A673 (cell line): ENCODE measurements around the gene SLC35D3. TPM values are rescaled to one million over a fixed set of nuclear protein-coding genes. Genes with fewer than 3 reads are reported as not detected.

Experiments
- BruUV-seq: library from RNA; stranded (reverse); fragments of 400-500 nt; replicated peaks from 2 replicates; lab custom pipeline; 2021; lab: Mats Ljungman, UMichigan
- CTCF ChIA-PET: fragments of 300-600 bp; sonication (Branson Sonifier 250); formaldehyde crosslinking; loops from one replicate; lab custom pipeline; 2022; ENCODE audit warnings: antibody characterized with exemption; lab: Charles Lee
- POLR2A ChIA-PET: fragments of 300-600 bp; sonication (Branson Sonifier 250); formaldehyde crosslinking; loops from one replicate; lab custom pipeline; 2022; ENCODE audit warnings: antibody characterized with exemption; ENCODE audit not compliant: low non-redundant PET; lab: Charles Lee
- DNase-seq: peaks from one replicate; pipeline ENCODE4 v3.0.0-alpha.2; 2015; ENCODE audit warnings: low spot score
- H3K27ac ChIP-seq: fragments of 200-600 bp; sonication (generic); 2 replicates; pipeline ENCODE4 v1.5.1; 2016; ENCODE audit warnings: mixed run types, low read depth, mild to moderate bottlenecking, mixed read lengths, antibody characterized with exemption, low read length; ENCODE audit not compliant: poor library complexity, severe bottlenecking
- H3K27me3 ChIP-seq: fragments of 200-600 bp; sonication (generic); replicated peaks from 2 replicates; pipeline ENCODE4 v1.6.1; 2017; ENCODE audit warnings: mixed run types, low read depth, mild to moderate bottlenecking, mixed read lengths, antibody characterized with exemption, low read length; ENCODE audit not compliant: insufficient read depth, poor library complexity
- H3K36me3 ChIP-seq: fragments of 200-600 bp; sonication (generic); 2 replicates; pipeline ENCODE4 v1.6.1; 2016; ENCODE audit warnings: mixed run types, mild to moderate bottlenecking, mixed read lengths, antibody characterized with exemption, low read length; ENCODE audit not compliant: insufficient read depth, poor library complexity, severe bottlenecking
- H3K4me1 ChIP-seq: fragments of 200-600 bp; sonication (generic); 2 replicates; pipeline ENCODE4 v1.6.1; 2017; ENCODE audit warnings: mixed run types, mild to moderate bottlenecking, mixed read lengths, antibody characterized with exemption, low read length; ENCODE audit not compliant: insufficient read depth, poor library complexity, severe bottlenecking
- H3K4me3 ChIP-seq: fragments of 200-600 bp; sonication (generic); 2 replicates; pipeline ENCODE4 v1.5.1; 2016; ENCODE audit warnings: low read depth, mixed run types, mild to moderate bottlenecking, mixed read lengths, low read length; ENCODE audit not compliant: poor library complexity, severe bottlenecking
- H3K9me3 ChIP-seq: fragments of 200-600 bp; sonication (generic); 2 replicates; pipeline ENCODE4 v1.6.1; 2016; ENCODE audit warnings: mixed run types, low read depth, mild to moderate bottlenecking, mixed read lengths, antibody characterized with exemption, low read length; ENCODE audit not compliant: poor library complexity, severe bottlenecking
- EZH2 ChIP-seq: fragments of 200-600 bp; sonication (generic); IDR thresholded peaks from 2 replicates; pipeline ENCODE4 v1.6.1; 2017; ENCODE audit warnings: borderline replicate concordance, low read depth, mild to moderate bottlenecking, mixed read lengths, antibody characterized with exemption, low read length; ENCODE audit not compliant: poor library complexity, severe bottlenecking
- intact Hi-C: fragments of 100-400 bp; cut with micrococcal nuclease; formaldehyde crosslinking; loops from one replicate; pipeline ENCODE4 v1.10.0; 2022; ENCODE audit not compliant: unreplicated experiment
- total RNA-seq: library from RNA; stranded (reverse); gene quantifications from 2 replicates; pipeline ENCODE4 v1.2.3, GENCODE V29; 2021
- TF ChIP-seq, protein P1 (sequence below): fragments of 300-800, 200-600 bp; sonication (generic); conservative IDR thresholded peaks from 2 replicates; pipeline ENCODE4 v1.5.1; 2017; ENCODE audit warnings: low read depth, mild to moderate bottlenecking, antibody characterized with exemption, low read length, moderate library complexity, mixed read lengths

SLC35D3 gene
- total RNA-seq, 1 experiment from 2014 or later, result not detected

DNA sequence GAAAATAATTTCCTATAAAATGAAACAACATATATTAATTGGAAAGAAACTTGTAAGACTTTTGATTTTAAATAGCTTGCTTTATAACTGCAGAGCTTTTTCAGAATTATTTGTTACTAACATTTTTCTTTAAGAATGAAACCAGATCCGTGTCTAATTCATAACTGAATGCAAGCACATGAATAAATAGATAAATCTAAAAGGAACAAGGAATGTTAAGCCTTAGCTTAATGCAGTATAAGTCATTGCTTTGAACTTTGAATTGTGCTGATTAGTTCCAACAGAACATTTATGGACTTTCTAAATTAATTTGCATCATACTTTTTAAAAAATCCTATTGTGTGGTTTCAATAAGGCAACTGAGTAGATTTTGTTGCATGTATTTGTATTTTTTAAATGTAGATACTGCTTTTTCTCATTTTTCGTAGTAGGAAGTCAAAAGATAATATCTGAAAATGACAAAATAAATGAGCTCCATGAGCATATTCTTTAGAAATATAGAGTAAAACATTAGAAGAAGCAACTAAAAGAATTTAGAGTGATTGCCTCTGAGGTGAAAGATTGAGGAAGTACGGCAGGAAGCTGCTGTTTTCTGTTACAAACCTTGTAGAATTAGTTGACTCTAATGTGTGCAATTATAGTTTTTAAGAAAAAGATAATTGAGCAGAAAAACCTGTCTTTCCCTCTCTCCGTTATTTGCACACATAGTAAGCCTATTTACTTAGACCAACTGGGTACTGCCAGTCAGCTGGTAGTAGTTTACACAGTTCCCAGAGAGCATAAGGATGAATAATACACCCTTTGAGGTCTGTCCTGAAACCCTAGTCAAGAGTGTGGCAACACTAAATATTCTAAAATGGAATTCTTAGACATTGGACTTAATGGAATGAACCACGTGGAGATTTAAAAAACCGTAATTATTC is 32.6 kb upstream of the SLC35D3 start:
- ChIA-PET POLR2A (interaction anchor here (0.7 kb wide), 1 partner anchor 572 kb away, joined by 4 read pairs; no protein-coding TSS in a partner anchor), CTCF (interaction anchor here (0.5 kb wide), 1 partner anchor 308 kb away, joined by 7 read pairs; no protein-coding TSS in a partner anchor)
- Histone ChIP-seq H3K36me3 (no peaks in the 10 kb centered on the region), H3K4me3 (no peak overlapping the region), H3K27me3 (no peaks in the 10 kb centered on the region), H3K4me1 (peaks cover 32% of the 10 kb centered on the region), H3K27ac (peak overlapping the region; percentile 15), H3K9me3 (no peaks in the 10 kb centered on the region)
- peak; percentile 39 for DNase-seq
- intact Hi-C loops, result no loop called here
- BruUV-seq, result no TSS peak
- TF ChIP-seq EZH2, result no peak
- TF ChIP-seq, protein P1, sequence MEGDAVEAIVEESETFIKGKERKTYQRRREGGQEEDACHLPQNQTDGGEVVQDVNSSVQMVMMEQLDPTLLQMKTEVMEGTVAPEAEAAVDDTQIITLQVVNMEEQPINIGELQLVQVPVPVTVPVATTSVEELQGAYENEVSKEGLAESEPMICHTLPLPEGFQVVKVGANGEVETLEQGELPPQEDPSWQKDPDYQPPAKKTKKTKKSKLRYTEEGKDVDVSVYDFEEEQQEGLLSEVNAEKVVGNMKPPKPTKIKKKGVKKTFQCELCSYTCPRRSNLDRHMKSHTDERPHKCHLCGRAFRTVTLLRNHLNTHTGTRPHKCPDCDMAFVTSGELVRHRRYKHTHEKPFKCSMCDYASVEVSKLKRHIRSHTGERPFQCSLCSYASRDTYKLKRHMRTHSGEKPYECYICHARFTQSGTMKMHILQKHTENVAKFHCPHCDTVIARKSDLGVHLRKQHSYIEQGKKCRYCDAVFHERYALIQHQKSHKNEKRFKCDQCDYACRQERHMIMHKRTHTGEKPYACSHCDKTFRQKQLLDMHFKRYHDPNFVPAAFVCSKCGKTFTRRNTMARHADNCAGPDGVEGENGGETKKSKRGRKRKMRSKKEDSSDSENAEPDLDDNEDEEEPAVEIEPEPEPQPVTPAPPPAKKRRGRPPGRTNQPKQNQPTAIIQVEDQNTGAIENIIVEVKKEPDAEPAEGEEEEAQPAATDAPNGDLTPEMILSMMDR, result no peak

- DNase-seq, result no peak
- POLR2A ChIA-PET, result interaction anchor here (0.7 kb wide), 1 partner anchor 573 kb away, joined by 4 read pairs; no protein-coding TSS in a partner anchor
- H3K27ac ChIP-seq, result peak overlapping the region; percentile 15
These were observed 31.8 kb upstream of the SLC35D3 start for GRCh38 chr6:136890194-136890839.

DNA sequence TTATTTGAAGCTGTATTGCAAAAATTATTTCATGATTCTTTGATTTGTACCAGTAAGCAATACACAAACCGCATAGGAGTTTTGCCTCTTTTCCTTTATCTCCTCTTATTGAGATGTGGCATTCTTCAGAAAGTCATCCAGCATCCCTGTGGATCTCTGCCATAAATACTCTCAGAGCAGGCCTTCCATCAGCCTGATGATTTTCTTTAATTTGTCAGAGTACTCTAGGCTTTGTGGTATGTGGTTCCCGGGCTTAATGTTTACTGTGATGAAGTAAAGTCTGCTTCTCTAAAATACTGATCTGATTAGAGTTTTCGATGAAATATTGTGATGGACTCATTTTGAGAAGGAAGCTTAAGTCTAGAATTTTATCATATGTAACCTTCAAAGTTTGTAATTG is 31.1 kb upstream of the SLC35D3 start:
- intact Hi-C loops, result no loop called here
- peaks cover 32% of the 10 kb centered on the region for H3K4me1 ChIP-seq
- ChIA-PET POLR2A (no interaction called here), CTCF (no interaction called here)
- no peak overlapping the region for H3K27ac ChIP-seq
- no peaks in the 10 kb centered on the region for H3K9me3 ChIP-seq
- no peak overlapping the region for H3K4me3 ChIP-seq
- H3K27me3 ChIP-seq, result no peaks in the 10 kb centered on the region
- DNase-seq, result no peak
- no TSS peak for BruUV-seq
- no peak for TF ChIP-seq EZH2
- TF ChIP-seq, protein P1, result no peak
- no peaks in the 10 kb centered on the region for H3K36me3 ChIP-seq

More at GRCh38 chr6:136890194-136890839, 31.8 kb upstream of the SLC35D3 start:
- intact Hi-C loops, result no loop called here
- TF ChIP-seq, protein P1, result peak; percentile 15; the same call in 1 of the 2 replicates
- no peak for TF ChIP-seq EZH2
- no TSS peak for BruUV-seq
- no peaks in the 10 kb centered on the region for H3K27me3 ChIP-seq
- H3K4me3 ChIP-seq, result no peak overlapping the region
- no peaks in the 10 kb centered on the region for H3K9me3 ChIP-seq
- H3K36me3 ChIP-seq, result no peaks in the 10 kb centered on the region
- H3K4me1 ChIP-seq, result peaks cover 32% of the 10 kb centered on the region
- CTCF ChIA-PET, result no interaction called here
